H1 (cell line): ENCODE measurements around the gene RAD51D. TPM values are rescaled to one million over a fixed set of nuclear protein-coding genes. Genes with fewer than 3 reads are reported as not detected.

Source experiments
- CTCF ChIA-PET: fragments of 300-600 bp; sonication (Branson Sonifier 250); formaldehyde crosslinking; loops from one replicate; lab custom pipeline; 2021; ENCODE audit not compliant: partially characterized antibody; lab: Charles Lee
- POLR2A ChIA-PET: fragments of 300-600 bp; sonication (Branson Sonifier 250); formaldehyde crosslinking; loops from one replicate; lab custom pipeline; 2021; ENCODE audit warnings: inconsistent platforms; ENCODE audit not compliant: partially characterized antibody; lab: Charles Lee
- DNase-seq, 2 experiments: peaks; one replicate each; pipeline versions ENCODE4 v3.0.0 to v3.0.0-alpha.2; 2010 to 2022; ENCODE audit warnings: low spot score in 2 of 2, low read depth in 1 of 2, mixed read lengths in 1 of 2
- FAIRE-seq: peaks from 2 replicates; lab custom pipeline; 2011; peaks lifted over from hg19 to GRCh38; lab: Jason Lieb, UNC
- H2AFZ ChIP-seq: 2 replicates; pipeline ENCODE4 v1.8.1; 2012; ENCODE audit warnings: low read length, inconsistent platforms
- H2AK5ac ChIP-seq: 2 replicates; pipeline ENCODE4 v1.6.1; 2013; ENCODE audit warnings: low read depth, low read length
- H2BK120ac ChIP-seq: replicated peaks from 2 replicates; pipeline ENCODE3; 2013; ENCODE audit warnings: low read depth, low read length, inconsistent platforms
- H2BK12ac ChIP-seq: 2 replicates; pipeline ENCODE4 v1.6.1; 2013; ENCODE audit warnings: low read depth, low read length
- H2BK15ac ChIP-seq: 2 replicates; pipeline ENCODE4 v1.6.1; 2013; ENCODE audit warnings: low read length
- H2BK20ac ChIP-seq: 2 replicates; pipeline ENCODE4 v1.6.1; 2013; ENCODE audit warnings: low read length
- H2BK5ac ChIP-seq: 2 replicates; pipeline ENCODE4 v1.6.1; 2013; ENCODE audit warnings: low read depth, low read length
- H3K14ac ChIP-seq: 2 replicates; pipeline ENCODE4 v1.6.1; 2013; ENCODE audit warnings: inconsistent platforms; ENCODE audit not compliant: insufficient read length
- H3K18ac ChIP-seq: 2 replicates; pipeline ENCODE4 v1.6.1; 2013; ENCODE audit warnings: low read length; ENCODE audit errors: extremely low read depth
- H3K23ac ChIP-seq: 2 replicates; pipeline ENCODE4 v1.6.1; 2013; ENCODE audit warnings: inconsistent platforms; ENCODE audit not compliant: insufficient read length
- H3K23me2 ChIP-seq: 2 replicates; pipeline ENCODE4 v1.6.1; 2013; ENCODE audit warnings: low read depth, low read length
- H3K27ac ChIP-seq: 2 replicates; pipeline ENCODE4 v1.6.1; 2011; ENCODE audit warnings: low read depth, low read length, inconsistent platforms
- H3K27me3 ChIP-seq, 4 experiments: replicated peaks in 1 of 4; 1 replicate in 1 of 4; 2 replicates in 3 of 4; pipeline versions ENCODE4 v1.6.1 to v1.8.1; 2011 to 2013; ENCODE audit warnings: low read length in 3 of 4, mild to moderate bottlenecking in 3 of 4, inconsistent platforms in 2 of 4, mixed read lengths in 2 of 4, moderate library complexity in 1 of 4; ENCODE audit not compliant: control insufficient read depth in 3 of 4, insufficient read depth in 3 of 4; ENCODE audit errors: extremely low read depth in 1 of 4
- H3K36me3 ChIP-seq, 4 experiments: 2 replicates each; pipeline versions ENCODE4 v1.6.1 to v1.8.1; 2011 to 2013; ENCODE audit warnings: mild to moderate bottlenecking in 4 of 4, low read length in 3 of 4, moderate library complexity in 2 of 4, control low read depth in 1 of 4, inconsistent platforms in 1 of 4; ENCODE audit not compliant: insufficient read depth in 4 of 4, control insufficient read depth in 2 of 4
- H3K4ac ChIP-seq: replicated peaks from 2 replicates; pipeline ENCODE3; 2013; ENCODE audit warnings: low read length, low read depth, mixed read lengths, inconsistent platforms; ENCODE audit not compliant: insufficient read length
- H3K4me1 ChIP-seq, 4 experiments: replicated peaks in 1 of 4; 1 replicate in 1 of 4; 2 replicates in 3 of 4; pipeline versions ENCODE4 v1.6.1 to v1.8.1; 2011 to 2013; ENCODE audit warnings: low read length in 3 of 4, inconsistent platforms in 2 of 4, mixed read lengths in 1 of 4; ENCODE audit not compliant: insufficient read depth in 4 of 4, control insufficient read depth in 3 of 4
- H3K4me2 ChIP-seq, 2 experiments: 2 replicates each; pipeline versions ENCODE4 v1.6.1 to v1.8.1; 2011 to 2013; ENCODE audit warnings: low read depth in 2 of 2, low read length in 2 of 2, control low read depth in 1 of 2, inconsistent platforms in 1 of 2, mild to moderate bottlenecking in 1 of 2; ENCODE audit not compliant: insufficient read depth in 1 of 2
- H3K4me3 ChIP-seq, 4 experiments: fragments of 200-600, 300-600 bp in 1 of 4; sonication (generic), shearing (Covaris generic), sonication (Bioruptor Twin) in 1 of 4; 2 replicates each; pipeline versions ENCODE4 v1.5.1 to v1.8.1; 2011 to 2016; ENCODE audit warnings: low read length in 4 of 4, low read depth in 3 of 4, control low read depth in 2 of 4, inconsistent platforms in 2 of 4, mild to moderate bottlenecking in 2 of 4, mixed read lengths in 1 of 4, moderate library complexity in 1 of 4; ENCODE audit not compliant: insufficient read depth in 2 of 4; ENCODE audit errors: extremely low read depth in 1 of 4
- H3K56ac ChIP-seq: replicated peaks from 2 replicates; pipeline ENCODE3; 2013; ENCODE audit warnings: low read depth, mild to moderate bottlenecking, mixed read lengths, low read length, inconsistent platforms; ENCODE audit not compliant: insufficient read length
- H3K79me1 ChIP-seq: 2 replicates; pipeline ENCODE4 v1.6.1; 2013; ENCODE audit warnings: low read depth, low read length, control low read depth
- H3K79me2 ChIP-seq, 2 experiments: 2 replicates each; pipeline versions ENCODE4 v1.6.1 to v1.8.1; 2012 to 2013; ENCODE audit warnings: low read length in 2 of 2, mild to moderate bottlenecking in 2 of 2, inconsistent platforms in 1 of 2; ENCODE audit not compliant: insufficient read depth in 2 of 2, control insufficient read depth in 1 of 2
- H3K9ac ChIP-seq, 4 experiments: replicated peaks in 1 of 4; 1 replicate in 1 of 4; 2 replicates in 3 of 4; pipeline versions ENCODE4 v1.6.1 to v1.8.1; 2011 to 2013; ENCODE audit warnings: low read depth in 3 of 4, low read length in 3 of 4, control low read depth in 2 of 4, mild to moderate bottlenecking in 2 of 4, moderate library complexity in 2 of 4, inconsistent platforms in 1 of 4; ENCODE audit errors: extremely low read depth in 1 of 4
- H3K9me3 ChIP-seq, 2 experiments: 2 replicates each; pipeline versions ENCODE4 v1.6.1 to v1.8.1; 2012 to 2013; ENCODE audit warnings: mild to moderate bottlenecking in 2 of 2, moderate library complexity in 2 of 2, control low read depth in 1 of 2, inconsistent platforms in 1 of 2, low read depth in 1 of 2, low read length in 1 of 2, mixed read lengths in 1 of 2; ENCODE audit not compliant: insufficient read depth in 2 of 2
- H4K20me1 ChIP-seq, 2 experiments: replicated peaks in 1 of 2; 2 replicates each; pipeline versions ENCODE3 to v1.8.1; 2011 to 2013; ENCODE audit warnings: inconsistent platforms in 2 of 2, low read length in 2 of 2, mild to moderate bottlenecking in 1 of 2; ENCODE audit not compliant: insufficient read depth in 2 of 2, control insufficient read depth in 1 of 2
- H4K5ac ChIP-seq: 2 replicates; pipeline ENCODE4 v1.6.1; 2013; ENCODE audit warnings: low read length, low read depth, mixed read lengths, inconsistent platforms; ENCODE audit not compliant: insufficient read length
- H4K8ac ChIP-seq: 2 replicates; pipeline ENCODE4 v1.8.0; 2013; ENCODE audit warnings: mild to moderate bottlenecking, moderate library complexity, low read length, inconsistent platforms; ENCODE audit not compliant: insufficient read depth; ENCODE audit errors: extremely low read depth
- H4K91ac ChIP-seq: replicated peaks from 2 replicates; pipeline ENCODE3; 2013; ENCODE audit warnings: low read length, mixed read lengths, inconsistent platforms; ENCODE audit not compliant: insufficient read length
- CHD2 ChIP-seq: IDR thresholded peaks from 2 replicates; pipeline ENCODE4 v1.6.1; 2012; ENCODE audit warnings: low read length, improper control_type of control experiment
- EZH2 ChIP-seq: fragments of 200-600 bp; sonication (generic); IDR thresholded peaks from 2 replicates; pipeline ENCODE4 v1.7.1; 2012; ENCODE audit warnings: low read depth, mild to moderate bottlenecking, moderate library complexity, low read length, inconsistent platforms; ENCODE audit not compliant: severe bottlenecking
- JUND ChIP-seq: IDR thresholded peaks from 2 replicates; pipeline ENCODE4 v1.6.1; 2011; ENCODE audit warnings: mild to moderate bottlenecking, improper control_type of control experiment, low read length
- POLR2AphosphoS5 ChIP-seq: IDR thresholded peaks from 2 replicates; pipeline ENCODE4 v1.6.1; 2011; ENCODE audit warnings: low read depth, low read length
- RXRA ChIP-seq: IDR thresholded peaks from 2 replicates; pipeline ENCODE4 v1.6.1; 2011; ENCODE audit warnings: low read depth, mild to moderate bottlenecking, low read length, moderate library complexity; ENCODE audit not compliant: insufficient read depth
- SRF ChIP-seq: IDR thresholded peaks from 2 replicates; pipeline ENCODE4 v1.6.1; 2011; ENCODE audit warnings: mild to moderate bottlenecking, low read depth, low read length, moderate library complexity
- TCF12 ChIP-seq: IDR thresholded peaks from 2 replicates; pipeline ENCODE4 v1.6.1; 2011; ENCODE audit warnings: low read depth, mild to moderate bottlenecking, low read length
- WGBS, 2 experiments: shearing (Covaris generic) in 1 of 2; methylation state at CpG; one replicate each; pipeline versions ENCODE4 v1.1.6 to v1.1.7; 2013 to 2015; ENCODE audit warnings: low lambda C conversion rate in 2 of 2, mixed read lengths in 2 of 2, inconsistent platforms in 1 of 2, low coverage in 1 of 2, missing lambda C conversion rate in 1 of 2; ENCODE audit not compliant: insufficient replicate concordance in 2 of 2, insufficient coverage in 1 of 2, insufficient read length in 1 of 2; ENCODE audit errors: extremely low coverage in 1 of 2, missing lambda C conversion rate in 1 of 2; 5-methylcytosine and 5-hydroxymethylcytosine counted together
- polyA plus RNA-seq, 7 experiments: library from polyadenylated mRNA; depleted of rRNA in 3 of 7; stranded (reverse) in 5 of 7; unstranded in 2 of 7; fragments of >200 nt in 5 of 7; fragments of 200-250 nt in 2 of 7; gene quantifications; 1 replicate in 5 of 7; 2 replicates in 1 of 7; 4 replicates in 1 of 7; pipeline versions ENCODE4 v1.2.1 to v1.2.3, GENCODE V29; 2011 to 2013; ENCODE audit warnings: missing spikeins in 2 of 7, mixed read lengths in 2 of 7
- total RNA-seq: library from RNA; stranded (reverse); fragmentation: NEBNext Ultra II Directional; extraction: Animal tissue kit (Norgen Biotek cat#: 25700); gene quantifications from 2 replicates; pipeline ENCODE4 v1.2.1, GENCODE V29; 2021
- TF ChIP-seq, protein P1 (sequence below), 3 experiments: IDR thresholded peaks; 1 replicate in 2 of 3; 2 replicates in 1 of 3; pipeline versions ENCODE4 v1.5.1 to v1.6.1; 2011; ENCODE audit warnings: low read length in 3 of 3, mild to moderate bottlenecking in 3 of 3, inconsistent platforms in 2 of 3, low read depth in 1 of 3, moderate library complexity in 1 of 3; ENCODE audit not compliant: insufficient read depth in 1 of 3; ENCODE audit errors: control extremely low read depth in 1 of 3

Gene RAD51D
- total and polyA plus RNA-seq, 2 of the 8 experiments (the other 6 are each of a cell fraction or from before 2014, with no cell fraction given), result 10.2 to 12.9 TPM

GRCh38 chr17:35083071-35083470, 36.6 kb downstream of the RAD51D start:
- Histone ChIP-seq H2BK120ac (no peak overlapping the region), H3K4me3 (no peak overlapping the region), H3K79me2 (peaks cover 0 to 8% of the 10 kb centered on the region in 2 experiments; a peak in 1 of 4 replicates), H3K36me3 (no peaks in the 10 kb centered on the region), H4K91ac (no peak overlapping the region), H4K5ac (no peak overlapping the region), H3K14ac (no peak overlapping the region), H2AFZ (no peak overlapping the region), H2BK20ac (no peak overlapping the region), H3K4me2 (no peak overlapping the region), H3K79me1 (no peaks in the 10 kb centered on the region; the same call in 1 of the 2 replicates), H3K4ac (no peak overlapping the region), H3K23me2 (peaks cover under 1% of the 10 kb centered on the region; the same call in 1 of the 2 replicates), H2BK15ac (no peak overlapping the region), H3K4me1 (peaks cover 5 to 19% (median 13%) of the 10 kb centered on the region in 4 experiments; a peak in 6 of 7 replicates), H2BK12ac (no peak overlapping the region), H3K27me3 (no peaks in the 10 kb centered on the region), H4K8ac (no peak overlapping the region), H4K20me1 (no peaks in the 10 kb centered on the region), H2BK5ac (no peak overlapping the region), H3K9ac (no peak overlapping the region), H3K18ac (no peak overlapping the region), H3K27ac (no peak overlapping the region), H2AK5ac (no peak overlapping the region), H3K23ac (no peak overlapping the region), H3K9me3 (no peaks in the 10 kb centered on the region), H3K56ac (no peak overlapping the region)
- no peak for FAIRE-seq
- ChIA-PET CTCF (no interaction called here), POLR2A (interaction anchor here (1.0 to 1.8 kb wide), 5 partner anchors 13 to 72 kb away, joined by 3 to 9 read pairs (median 3); partner anchors contain the start of genes FNDC8 and RAD51D)
- no peak for DNase-seq
- TF ChIP-seq TCF12 (no peak), RXRA (no peak), JUND (no peak), EZH2 (no peak), CHD2 (no peak), POLR2AphosphoS5 (no peak), SRF (no peak)
- TF ChIP-seq, protein P1, sequence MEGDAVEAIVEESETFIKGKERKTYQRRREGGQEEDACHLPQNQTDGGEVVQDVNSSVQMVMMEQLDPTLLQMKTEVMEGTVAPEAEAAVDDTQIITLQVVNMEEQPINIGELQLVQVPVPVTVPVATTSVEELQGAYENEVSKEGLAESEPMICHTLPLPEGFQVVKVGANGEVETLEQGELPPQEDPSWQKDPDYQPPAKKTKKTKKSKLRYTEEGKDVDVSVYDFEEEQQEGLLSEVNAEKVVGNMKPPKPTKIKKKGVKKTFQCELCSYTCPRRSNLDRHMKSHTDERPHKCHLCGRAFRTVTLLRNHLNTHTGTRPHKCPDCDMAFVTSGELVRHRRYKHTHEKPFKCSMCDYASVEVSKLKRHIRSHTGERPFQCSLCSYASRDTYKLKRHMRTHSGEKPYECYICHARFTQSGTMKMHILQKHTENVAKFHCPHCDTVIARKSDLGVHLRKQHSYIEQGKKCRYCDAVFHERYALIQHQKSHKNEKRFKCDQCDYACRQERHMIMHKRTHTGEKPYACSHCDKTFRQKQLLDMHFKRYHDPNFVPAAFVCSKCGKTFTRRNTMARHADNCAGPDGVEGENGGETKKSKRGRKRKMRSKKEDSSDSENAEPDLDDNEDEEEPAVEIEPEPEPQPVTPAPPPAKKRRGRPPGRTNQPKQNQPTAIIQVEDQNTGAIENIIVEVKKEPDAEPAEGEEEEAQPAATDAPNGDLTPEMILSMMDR (IDR thresholded peaks at IDR 0.05; ENCODE audit: control extremely low read depth in 1 of 3, insufficient read depth in 1 of 3, low read depth in 1 of 3, low read length in 3 of 3), result no peak
- WGBS, 2 experiments, result 69% methylated on average over 2 of the region's 2 CpGs; no CpG with 5 or more reads in 1 of the 2 experiments
